Fibroblast of lung (primary cell): ENCODE results near the gene SYCE3.
"Not testable (repeated sequence)": the region's sequence is repeated elsewhere in the genome, so short reads cannot be mapped to it uniquely, and the experiment has no call there.

ENCODE experiments used
- CTCF ChIP-seq, 2 donors: IDR thresholded peaks in 1 of 2; conservative IDR thresholded peaks in 1 of 2; 1 replicate in 1 of 2; 2 replicates in 1 of 2; pipeline ENCODE4 v1.5.1; 2011 to 2012; ENCODE audit warnings: low read length in 2 of 2, control low read depth in 1 of 2, inconsistent platforms in 1 of 2, low read depth in 1 of 2, mild to moderate bottlenecking in 1 of 2
- EZH2 ChIP-seq: IDR thresholded peaks from 2 replicates; pipeline ENCODE4 v1.5.1; 2012; ENCODE audit warnings: low read length, control low read depth, mild to moderate bottlenecking; ENCODE audit errors: missing control alignments

GRCh38 chr22:50608058-50608840 lies 45.5 kb upstream of the SYCE3 start:
- not testable (repeated sequence) for TF ChIP-seq CTCF (conservative IDR thresholded peaks at IDR 0.05 in 1 of 2, IDR thresholded peaks at IDR 0.05 in 1 of 2; ENCODE audit: low read depth in 1 of 2, low read length in 2 of 2); EZH2
